GM12878 (cell line): ENCODE results near the gene FLVCR2. TPM values are rescaled to one million over a fixed set of nuclear protein-coding genes. Genes with fewer than 3 reads are reported as not detected.

Source experiments
- ATAC-seq: fragments of 200-7000 bp; cut with Tn5 transposase; 3 replicates; pipeline ENCODE4 v1.9.1; 2020; ENCODE audit warnings: mild to moderate bottlenecking, moderate library complexity
- BruUV-seq: library from RNA; stranded (reverse); fragments of 400-500 nt; replicated peaks from 2 replicates; lab custom pipeline; 2021; lab: Mats Ljungman, UMichigan
- CTCF ChIA-PET: fragments of 300-600 bp; sonication (Branson Sonifier 250); formaldehyde crosslinking; extraction: SDS; loops from one replicate; lab custom pipeline; 2021; ENCODE audit warnings: inconsistent platforms; lab: Yijun Ruan, JAX
- POLR2A ChIA-PET: fragments of 350-600 bp; formaldehyde crosslinking; extraction: SDS; loops from one replicate; lab custom pipeline; 2021; ENCODE audit warnings: inconsistent platforms; lab: Charles Lee
- RAD21 ChIA-PET: fragments of 300-600 bp; sonication (Branson Sonifier 250); formaldehyde crosslinking; loops from one replicate; lab custom pipeline; 2023; ENCODE audit warnings: antibody characterized with exemption; ENCODE audit not compliant: unreplicated experiment; lab: Charles Lee
- SMC1A ChIA-PET: fragments of 300-600 bp; sonication (Branson Sonifier 250); formaldehyde crosslinking; loops from one replicate; lab custom pipeline; 2023; ENCODE audit not compliant: unreplicated experiment, uncharacterized antibody; lab: Charles Lee
- DNase-seq: peaks from one replicate; pipeline ENCODE4 v3.0.0-alpha.2; 2011; ENCODE audit warnings: low read depth, low spot score
- FAIRE-seq: peaks from 3 replicates; lab custom pipeline; 2011; peaks lifted over from hg19 to GRCh38; lab: Jason Lieb, UNC
- H2AFZ ChIP-seq: 2 replicates; pipeline ENCODE4 v1.6.0; 2011; ENCODE audit warnings: low read depth, low read length, control low read depth; ENCODE audit not compliant: control insufficient read depth
- H3K27ac ChIP-seq: 2 replicates; pipeline ENCODE4 v1.5.1; 2011; ENCODE audit warnings: control low read depth; ENCODE audit not compliant: control insufficient read depth, insufficient read depth
- H3K27me3 ChIP-seq, 2 experiments: replicated peaks in 1 of 2; 2 replicates each; pipeline versions ENCODE4 v1.6.0 to v1.6.1; 2011; ENCODE audit warnings: low read length in 1 of 2; ENCODE audit not compliant: control insufficient read depth in 2 of 2, insufficient read depth in 2 of 2
- H3K36me3 ChIP-seq, 2 experiments: 2 replicates each; pipeline ENCODE4 v1.5.1; 2011; ENCODE audit warnings: low read length in 1 of 2; ENCODE audit not compliant: control insufficient read depth in 2 of 2, insufficient read depth in 2 of 2
- H3K4me1 ChIP-seq: 2 replicates; pipeline ENCODE4 v1.6.1; 2011; ENCODE audit warnings: mild to moderate bottlenecking, low read length, moderate library complexity, mixed read lengths; ENCODE audit not compliant: control insufficient read depth, insufficient read depth
- H3K4me2 ChIP-seq: 2 replicates; pipeline ENCODE4 v1.6.0; 2011; ENCODE audit warnings: control low read depth; ENCODE audit not compliant: control insufficient read depth, insufficient read depth
- H3K4me3 ChIP-seq: fragments of 200-600 bp; sonication (generic); 2 replicates; pipeline ENCODE4 v1.5.1; 2016
- H3K79me2 ChIP-seq: 2 replicates; pipeline ENCODE4 v1.6.0; 2011; ENCODE audit warnings: low read length; ENCODE audit not compliant: control insufficient read depth, insufficient read depth
- H3K9ac ChIP-seq: 2 replicates; pipeline ENCODE4 v1.8.0; 2011; ENCODE audit warnings: low read length, control low read depth, mixed read lengths; ENCODE audit not compliant: control insufficient read depth, insufficient read depth
- H3K9me3 ChIP-seq: replicated peaks from 3 replicates; pipeline ENCODE4 v1.5.1; 2011; ENCODE audit warnings: mild to moderate bottlenecking, low read length; ENCODE audit not compliant: control insufficient read depth, insufficient read depth
- H4K20me1 ChIP-seq: 2 replicates; pipeline ENCODE4 v1.6.0; 2011; ENCODE audit not compliant: control insufficient read depth, insufficient read depth
- ATF7 ChIP-seq: fragments of 450-650 bp; IDR thresholded peaks from 2 replicates; pipeline ENCODE4 v1.6.1; 2016; ENCODE audit warnings: low read depth, mild to moderate bottlenecking
- CREB1 ChIP-seq: IDR thresholded peaks from 2 replicates; pipeline ENCODE4 v1.6.1; 2012; ENCODE audit warnings: low read depth, mild to moderate bottlenecking, inconsistent platforms
- EP300 ChIP-seq, 2 experiments: fragments of 150-350 bp in 1 of 2; IDR thresholded peaks; 2 replicates each; pipeline ENCODE4 v1.6.1; 2011 to 2012; ENCODE audit warnings: low read depth in 2 of 2, low read length in 2 of 2, borderline replicate concordance in 1 of 2, improper control_type of control experiment in 1 of 2, inconsistent platforms in 1 of 2; ENCODE audit not compliant: control insufficient read depth in 1 of 2
- FOXK2 ChIP-seq: fragments of 450-650 bp; IDR thresholded peaks from 2 replicates; pipeline ENCODE4 v1.6.1; 2017; ENCODE audit warnings: mild to moderate bottlenecking, moderate library complexity
- GATAD2B ChIP-seq: fragments of 450-650 bp; conservative IDR thresholded peaks from 2 replicates; pipeline ENCODE4 v1.6.1; 2017; ENCODE audit warnings: low read depth, mild to moderate bottlenecking, moderate library complexity
- IRF4 ChIP-seq: IDR thresholded peaks from 2 replicates; pipeline ENCODE4 v1.6.1; 2011; ENCODE audit warnings: low read depth, low read length
- SMAD1 ChIP-seq: fragments of 450-650 bp; IDR thresholded peaks from 2 replicates; pipeline ENCODE4 v1.6.1; 2018; ENCODE audit warnings: mild to moderate bottlenecking, low read depth; ENCODE audit not compliant: partially characterized antibody
- WGBS: methylation state at CpG from one replicate; pipeline ENCODE4 v1.1.6; 2016; ENCODE audit warnings: low lambda C conversion rate; ENCODE audit not compliant: insufficient replicate concordance, insufficient coverage; ENCODE audit errors: missing lambda C conversion rate; 5-methylcytosine and 5-hydroxymethylcytosine counted together
- in situ Hi-C: fragments of 300-500 bp; cut with MboI; formaldehyde crosslinking; loops from 9 replicates; pipeline ENCODE4 v1.14.3; 2018; ENCODE audit warnings: mixed read lengths
- intact Hi-C: fragments of 100-400 bp; cut with micrococcal nuclease; formaldehyde crosslinking; loops from one replicate; pipeline ENCODE4 v1.14.2; 2022; ENCODE audit not compliant: unreplicated experiment
- polyA plus RNA-seq, 11 experiments: library from polyadenylated mRNA; depleted of rRNA in 4 of 11; unstranded in 6 of 11; stranded (reverse) in 5 of 11; fragments of >200 nt; fragmentation: Nextera tagmentation in 4 of 11; fragmentation: Illumina TruSeq in 1 of 11; extraction: Ambion mirVana in 4 of 11; extraction: Trizol in 1 of 11; gene quantifications; 1 replicate in 1 of 11; 2 replicates in 10 of 11; pipeline versions ENCODE4 v1.2.1 to v1.2.3, GENCODE V29; 2011 to 2016; ENCODE audit warnings: inconsistent platforms in 2 of 11, missing spikeins in 2 of 11, low read depth in 1 of 11
- total RNA-seq, 4 experiments: library from RNA; depleted of rRNA in 3 of 4; stranded (reverse); fragments of >200 nt in 3 of 4; fragmentation: Illumina TruSeq in 1 of 4; extraction: Trizol in 1 of 4; gene quantifications; 2 replicates each; pipeline versions ENCODE4 v1.2.1 to v1.2.3, GENCODE V29; 2013 to 2021
- TF ChIP-seq, protein P1 (sequence below): IDR thresholded peaks from 2 replicates; pipeline ENCODE4 v1.6.1; 2011; ENCODE audit warnings: low read depth, mild to moderate bottlenecking, low read length, moderate library complexity, borderline replicate concordance; ENCODE audit errors: extremely low read depth
- TF ChIP-seq, protein P2 (sequence below): IDR thresholded peaks from 2 replicates; pipeline ENCODE4 v1.6.1; 2012; ENCODE audit warnings: low read depth, low read length, improper control_type of control experiment
- TF ChIP-seq, protein P3 (sequence below): fragments of 150-350 bp; IDR thresholded peaks from 2 replicates; pipeline ENCODE4 v1.6.1; 2014; ENCODE audit warnings: mild to moderate bottlenecking, low read depth, low read length
- TF ChIP-seq, protein P4 (sequence below): IDR thresholded peaks from 2 replicates; pipeline ENCODE4 v1.6.1; 2011; ENCODE audit warnings: mild to moderate bottlenecking, low read depth, low read length, moderate library complexity; ENCODE audit not compliant: insufficient replicate concordance
- TF ChIP-seq, protein P5 (sequence below): fragments of 450-650 bp; IDR thresholded peaks from 2 replicates; pipeline ENCODE4 v1.6.1; 2017; ENCODE audit warnings: mild to moderate bottlenecking

FLVCR2 gene
- total and polyA plus RNA-seq, 10 of the 15 experiments (the other 5 are each of a cell fraction or from before 2014, with no cell fraction given) = 0.24 to 3.7 (median 1.6) TPM

DNA sequence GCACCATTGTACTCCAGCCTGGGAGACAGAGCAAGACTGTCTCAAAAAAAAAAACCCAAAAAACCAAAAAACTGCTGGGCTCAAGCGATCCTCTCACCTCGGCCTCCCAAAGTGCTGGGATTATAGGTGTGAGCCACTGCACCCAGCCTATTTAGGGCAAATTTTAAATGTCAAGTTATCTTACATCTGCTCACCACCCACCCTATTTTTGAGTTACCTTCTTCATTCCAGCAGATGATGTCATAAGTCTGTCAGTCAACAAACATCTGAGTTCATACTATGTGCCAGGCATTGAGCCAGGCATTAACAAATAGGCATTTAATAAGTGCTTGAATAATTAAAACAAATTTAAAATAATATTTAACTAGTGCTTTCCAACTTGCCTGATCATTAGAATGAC, 34.6 kb upstream of the FLVCR2 start:
- TF ChIP-seq, protein P1, sequence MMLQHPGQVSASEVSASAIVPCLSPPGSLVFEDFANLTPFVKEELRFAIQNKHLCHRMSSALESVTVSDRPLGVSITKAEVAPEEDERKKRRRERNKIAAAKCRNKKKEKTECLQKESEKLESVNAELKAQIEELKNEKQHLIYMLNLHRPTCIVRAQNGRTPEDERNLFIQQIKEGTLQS = no peak
- TF ChIP-seq SMAD1 = no peak
- TF ChIP-seq CREB1 = 0 out of 2 replicates have a peak, but pooled peaks have one; percentile 16
- TF ChIP-seq, protein P2, sequence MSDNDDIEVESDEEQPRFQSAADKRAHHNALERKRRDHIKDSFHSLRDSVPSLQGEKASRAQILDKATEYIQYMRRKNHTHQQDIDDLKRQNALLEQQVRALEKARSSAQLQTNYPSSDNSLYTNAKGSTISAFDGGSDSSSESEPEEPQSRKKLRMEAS = no peak
- TF ChIP-seq ATF7 = peak; percentile 87
- TF ChIP-seq, protein P3, sequence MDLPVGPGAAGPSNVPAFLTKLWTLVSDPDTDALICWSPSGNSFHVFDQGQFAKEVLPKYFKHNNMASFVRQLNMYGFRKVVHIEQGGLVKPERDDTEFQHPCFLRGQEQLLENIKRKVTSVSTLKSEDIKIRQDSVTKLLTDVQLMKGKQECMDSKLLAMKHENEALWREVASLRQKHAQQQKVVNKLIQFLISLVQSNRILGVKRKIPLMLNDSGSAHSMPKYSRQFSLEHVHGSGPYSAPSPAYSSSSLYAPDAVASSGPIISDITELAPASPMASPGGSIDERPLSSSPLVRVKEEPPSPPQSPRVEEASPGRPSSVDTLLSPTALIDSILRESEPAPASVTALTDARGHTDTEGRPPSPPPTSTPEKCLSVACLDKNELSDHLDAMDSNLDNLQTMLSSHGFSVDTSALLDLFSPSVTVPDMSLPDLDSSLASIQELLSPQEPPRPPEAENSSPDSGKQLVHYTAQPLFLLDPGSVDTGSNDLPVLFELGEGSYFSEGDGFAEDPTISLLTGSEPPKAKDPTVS = no peak
- TF ChIP-seq FOXK2 = no peak
- TF ChIP-seq, protein P4, sequence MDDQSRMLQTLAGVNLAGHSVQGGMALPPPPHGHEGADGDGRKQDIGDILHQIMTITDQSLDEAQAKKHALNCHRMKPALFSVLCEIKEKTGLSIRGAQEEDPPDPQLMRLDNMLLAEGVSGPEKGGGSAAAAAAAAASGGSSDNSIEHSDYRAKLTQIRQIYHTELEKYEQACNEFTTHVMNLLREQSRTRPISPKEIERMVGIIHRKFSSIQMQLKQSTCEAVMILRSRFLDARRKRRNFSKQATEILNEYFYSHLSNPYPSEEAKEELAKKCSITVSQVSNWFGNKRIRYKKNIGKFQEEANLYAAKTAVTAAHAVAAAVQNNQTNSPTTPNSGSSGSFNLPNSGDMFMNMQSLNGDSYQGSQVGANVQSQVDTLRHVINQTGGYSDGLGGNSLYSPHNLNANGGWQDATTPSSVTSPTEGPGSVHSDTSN = no peak
- no peak for TF ChIP-seq EP300 (IDR thresholded peaks at IDR 0.05; ENCODE audit: borderline replicate concordance in 1 of 2, control insufficient read depth in 1 of 2, low read depth in 2 of 2, low read length in 2 of 2)
- TF ChIP-seq, protein P5, sequence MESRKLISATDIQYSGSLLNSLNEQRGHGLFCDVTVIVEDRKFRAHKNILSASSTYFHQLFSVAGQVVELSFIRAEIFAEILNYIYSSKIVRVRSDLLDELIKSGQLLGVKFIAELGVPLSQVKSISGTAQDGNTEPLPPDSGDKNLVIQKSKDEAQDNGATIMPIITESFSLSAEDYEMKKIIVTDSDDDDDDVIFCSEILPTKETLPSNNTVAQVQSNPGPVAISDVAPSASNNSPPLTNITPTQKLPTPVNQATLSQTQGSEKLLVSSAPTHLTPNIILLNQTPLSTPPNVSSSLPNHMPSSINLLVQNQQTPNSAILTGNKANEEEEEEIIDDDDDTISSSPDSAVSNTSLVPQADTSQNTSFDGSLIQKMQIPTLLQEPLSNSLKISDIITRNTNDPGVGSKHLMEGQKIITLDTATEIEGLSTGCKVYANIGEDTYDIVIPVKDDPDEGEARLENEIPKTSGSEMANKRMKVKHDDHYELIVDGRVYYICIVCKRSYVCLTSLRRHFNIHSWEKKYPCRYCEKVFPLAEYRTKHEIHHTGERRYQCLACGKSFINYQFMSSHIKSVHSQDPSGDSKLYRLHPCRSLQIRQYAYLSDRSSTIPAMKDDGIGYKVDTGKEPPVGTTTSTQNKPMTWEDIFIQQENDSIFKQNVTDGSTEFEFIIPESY = no peak
- no peak for TF ChIP-seq IRF4
- TF ChIP-seq GATAD2B = no peak
- intact Hi-C loops = loop anchor here (10.0 kb wide), 1 partner anchor 49 kb away; no protein-coding TSS in a partner anchor
- Histone ChIP-seq H2AFZ (no peak overlapping the region), H3K9me3 (no peaks in the 10 kb centered on the region), H3K27ac (peak overlapping the region; percentile 96; the same call in 1 of the 2 replicates), H3K4me2 (peak overlapping the region; percentile 99; the same call in 1 of the 2 replicates), H4K20me1 (no peaks in the 10 kb centered on the region; the same call in 1 of the 2 replicates), H3K4me3 (no peak overlapping the region), H3K79me2 (peaks cover 63% of the 10 kb centered on the region), H3K4me1 (peaks cover 62% of the 10 kb centered on the region), H3K9ac (no peak overlapping the region), H3K27me3 (no peaks in the 10 kb centered on the region), H3K36me3 (peaks cover 14 to 16% of the 10 kb centered on the region in 2 experiments)
- in situ Hi-C loops = loop anchor here (25.0 kb wide), 1 partner anchor 1781 kb away; a partner anchor contains a TSS
- no peak for DNase-seq
- RAD21 ChIA-PET = interaction anchor here (1.1 to 15.4 kb wide), 6 partner anchors 8 to 235 kb away, joined by 3 to 419 read pairs (median 20); partner anchors contain the start of genes BATF and ERG28
- POLR2A ChIA-PET = interaction anchor here (1.1 to 6.1 kb wide), 2 partner anchors 17 to 21 kb away, joined by 5 to 262 read pairs; partner anchors contain the start of gene BATF
- no TSS peak for BruUV-seq
- SMC1A ChIA-PET = interaction anchor here (1.3 to 12.1 kb wide), 9 partner anchors 9 to 111 kb away, joined by 3 to 487 read pairs (median 7); partner anchors contain the start of gene BATF
- no peak for FAIRE-seq
- no peak for ATAC-seq
- CTCF ChIA-PET = interaction anchor here (1.4 to 25.9 kb wide), 8 partner anchors 9 to 57 kb away, joined by 4 to 481 read pairs (median 8); partner anchors contain the start of gene BATF
- WGBS = 0% methylated on average over 2 of the region's 2 CpGs
